Activated CD4-positive, alpha-beta T cell treated with anti-CD3 and anti-CD28 coated beads, Interleukin-10, Interleukin-2, amounts not matched to agents 100 ng/mL and 50 ng/mL, durations not matched to agents 16 hours and 8 hours (primary cell): ENCODE measurements around the gene ABCG5.

Experiments used
- DNase-seq: peaks from one replicate; pipeline ENCODE4 v3.0.0-alpha.2; 2020

The ABCG5 gene

DNA sequence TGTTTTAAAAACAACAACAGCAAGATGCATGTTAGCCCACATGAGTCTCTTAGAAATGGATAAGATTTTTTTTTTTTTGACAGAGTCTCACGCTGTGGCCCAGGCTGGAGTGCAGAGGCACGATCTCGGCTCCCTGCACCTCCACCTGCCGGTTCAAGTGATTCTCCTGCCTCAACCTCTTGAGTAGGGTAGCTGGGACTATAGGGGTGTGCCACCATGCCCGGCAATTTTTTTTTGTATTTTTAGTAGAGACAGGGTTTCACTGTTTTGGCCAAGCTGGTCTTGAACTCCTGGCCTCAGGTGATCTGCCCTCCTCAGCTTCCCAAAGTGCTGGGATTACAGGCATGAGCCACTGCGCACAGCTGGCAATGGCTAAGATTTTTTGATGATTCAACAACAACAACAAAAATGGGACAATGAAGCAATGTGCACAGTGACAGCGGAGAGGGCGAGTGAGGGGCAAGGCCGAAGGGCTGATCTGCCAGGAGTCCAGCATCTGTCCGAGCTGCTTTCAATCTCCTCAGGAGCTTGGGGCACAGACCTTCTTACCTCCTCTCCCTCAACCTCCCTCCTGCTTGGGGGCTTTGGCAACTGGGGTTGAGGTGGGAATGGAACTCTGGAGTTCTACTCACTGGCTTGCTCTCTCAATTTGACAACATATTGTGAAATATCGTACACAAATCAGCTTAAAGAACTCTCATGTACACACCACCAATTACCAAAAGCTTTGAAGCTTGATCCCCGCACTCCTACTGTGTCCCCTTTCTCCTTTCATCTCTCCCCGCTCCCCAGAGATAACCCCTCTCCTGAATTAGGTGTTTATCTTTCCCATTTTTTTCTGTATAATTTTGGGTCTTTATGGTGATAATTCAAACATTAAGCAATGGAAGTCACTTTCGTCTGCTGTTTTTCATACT lies 3.6 kb upstream of the ABCG5 start:
- no peak for DNase-seq

DNA sequence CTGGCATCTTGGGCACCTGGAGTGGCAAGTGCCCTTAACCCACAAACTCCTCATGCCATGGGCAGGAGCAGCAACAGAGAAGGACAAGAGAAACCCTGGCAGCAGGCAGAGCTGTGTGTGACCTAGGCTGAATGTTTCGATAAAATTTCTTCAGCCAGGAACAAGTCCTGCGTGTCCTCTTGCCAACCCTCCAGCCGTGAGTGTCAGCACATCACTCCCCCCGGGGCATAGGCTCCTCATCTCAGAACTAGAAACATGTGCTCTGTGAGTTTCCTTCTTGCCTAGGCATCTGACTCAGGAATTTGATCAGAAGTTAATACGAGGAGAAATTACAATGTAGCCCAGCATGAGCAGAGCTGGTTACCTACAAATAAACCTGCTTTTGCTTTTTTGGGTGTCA lies 2.3 kb upstream of the ABCG5 start:
- DNase-seq, result no peak

DNA sequence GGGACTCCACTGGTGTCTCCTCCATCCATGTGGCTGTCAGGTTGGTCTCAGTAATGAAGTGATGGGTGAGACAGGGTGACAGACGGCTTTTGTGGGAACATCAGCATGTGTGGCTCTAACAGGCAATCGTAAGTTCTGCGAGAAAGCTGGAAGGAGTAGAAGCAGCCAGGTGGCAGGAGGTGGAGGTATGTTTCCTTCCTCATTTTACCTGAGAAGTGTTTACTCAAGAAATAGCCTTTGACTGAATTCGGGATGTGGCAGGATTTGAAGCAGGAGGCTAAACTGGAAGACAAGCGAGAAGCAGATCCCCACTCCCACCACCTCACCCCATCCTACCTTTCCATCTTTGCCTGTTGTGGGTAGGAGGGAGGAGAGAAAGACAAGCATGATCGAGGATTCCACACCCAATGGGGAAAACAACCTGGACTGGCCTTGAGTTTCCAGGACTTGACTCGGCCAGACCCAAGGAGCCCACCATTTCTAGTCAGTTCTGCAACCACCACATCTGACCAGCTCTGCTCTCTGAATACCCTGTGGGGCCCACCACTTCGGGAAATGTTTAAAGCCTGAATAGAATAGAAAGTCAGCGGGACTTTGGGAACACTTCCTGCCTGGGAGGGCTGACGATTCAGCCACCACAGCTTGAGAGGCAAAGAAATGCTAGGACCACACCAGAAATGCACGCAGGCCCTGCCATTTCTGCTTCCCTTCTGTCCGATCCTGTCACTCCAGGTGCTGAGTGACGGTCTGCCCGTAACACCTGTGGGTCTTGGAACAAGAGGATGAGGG lies 1.3 kb upstream of the ABCG5 start:
- no peak for DNase-seq

DNA sequence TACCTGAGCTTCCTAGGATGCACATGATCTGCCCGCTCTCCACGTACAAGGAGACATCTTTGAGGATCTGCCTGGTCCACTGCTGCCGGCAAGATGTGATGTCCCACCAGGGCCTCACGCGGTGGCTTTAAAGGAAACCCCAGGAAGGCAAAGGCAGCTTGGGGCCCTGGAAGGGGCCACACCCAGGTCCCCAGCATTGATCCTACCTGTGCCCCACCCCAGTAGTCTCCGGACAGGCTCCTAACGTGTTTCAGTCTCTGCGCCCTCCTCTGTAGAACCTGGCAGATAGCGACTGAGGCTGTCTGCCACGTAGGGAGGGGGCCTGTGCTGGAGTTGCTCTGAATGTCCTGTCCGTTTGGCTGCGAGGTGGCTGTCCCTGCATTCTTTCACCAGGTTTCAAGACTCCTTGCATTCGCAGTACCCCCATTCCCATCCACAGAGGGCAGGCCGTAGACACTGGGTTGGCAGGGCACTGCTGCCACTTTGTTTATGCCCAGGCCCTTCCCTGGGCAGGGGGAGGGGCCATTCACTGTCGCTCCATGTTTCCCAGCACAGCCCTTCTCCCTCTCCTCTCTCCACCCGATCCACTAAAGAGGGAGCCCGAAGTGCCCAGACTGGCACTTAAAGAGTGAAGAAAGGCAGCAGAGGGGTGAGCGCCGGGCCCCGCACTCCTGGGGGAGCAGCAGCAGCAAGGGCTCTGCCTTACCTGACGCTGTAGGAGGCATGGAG lies 644 bp downstream of the ABCG5 start:
- no peak for DNase-seq

DNA sequence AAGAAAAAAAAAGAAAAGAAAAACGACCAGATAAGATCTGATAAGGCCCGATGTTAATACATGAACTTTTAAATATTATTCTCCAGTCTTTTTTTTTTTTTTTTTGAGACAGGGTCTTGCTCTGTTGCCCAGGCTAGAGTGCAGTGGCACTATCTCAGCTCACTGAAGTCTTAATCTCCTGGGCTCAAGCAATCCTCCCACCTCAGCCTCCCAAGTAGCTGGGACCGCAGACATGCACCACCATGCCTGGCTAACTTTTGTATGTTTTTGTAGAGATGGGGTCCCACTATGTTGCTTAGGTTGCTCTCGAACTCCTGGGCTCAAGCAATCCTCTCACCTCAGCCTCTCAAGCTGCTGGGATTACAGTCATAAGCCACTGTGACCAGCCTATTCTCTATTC lies 1.6 kb downstream of the ABCG5 start:
- no peak for DNase-seq

DNA sequence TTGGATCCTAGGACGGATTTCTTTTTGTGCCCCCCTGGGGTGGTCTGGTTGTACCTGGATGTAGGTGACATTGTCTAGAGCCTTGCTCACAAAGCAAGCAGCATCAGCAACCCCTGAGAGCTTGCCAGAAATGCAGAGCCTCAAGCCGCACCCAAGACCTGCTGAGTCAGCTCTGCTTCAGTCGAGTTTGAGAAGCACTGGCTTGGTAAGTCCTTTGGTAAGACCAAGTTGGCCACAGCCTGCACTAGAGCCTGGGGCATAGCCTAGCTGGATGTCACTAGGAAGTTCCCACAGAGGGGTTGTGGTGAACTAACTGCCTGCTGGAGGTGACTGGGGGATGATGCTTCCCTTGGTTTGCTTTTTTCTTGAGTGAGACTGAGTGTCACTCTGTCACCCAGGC lies 6.2 kb downstream of the ABCG5 start:
- no peak for DNase-seq

DNA sequence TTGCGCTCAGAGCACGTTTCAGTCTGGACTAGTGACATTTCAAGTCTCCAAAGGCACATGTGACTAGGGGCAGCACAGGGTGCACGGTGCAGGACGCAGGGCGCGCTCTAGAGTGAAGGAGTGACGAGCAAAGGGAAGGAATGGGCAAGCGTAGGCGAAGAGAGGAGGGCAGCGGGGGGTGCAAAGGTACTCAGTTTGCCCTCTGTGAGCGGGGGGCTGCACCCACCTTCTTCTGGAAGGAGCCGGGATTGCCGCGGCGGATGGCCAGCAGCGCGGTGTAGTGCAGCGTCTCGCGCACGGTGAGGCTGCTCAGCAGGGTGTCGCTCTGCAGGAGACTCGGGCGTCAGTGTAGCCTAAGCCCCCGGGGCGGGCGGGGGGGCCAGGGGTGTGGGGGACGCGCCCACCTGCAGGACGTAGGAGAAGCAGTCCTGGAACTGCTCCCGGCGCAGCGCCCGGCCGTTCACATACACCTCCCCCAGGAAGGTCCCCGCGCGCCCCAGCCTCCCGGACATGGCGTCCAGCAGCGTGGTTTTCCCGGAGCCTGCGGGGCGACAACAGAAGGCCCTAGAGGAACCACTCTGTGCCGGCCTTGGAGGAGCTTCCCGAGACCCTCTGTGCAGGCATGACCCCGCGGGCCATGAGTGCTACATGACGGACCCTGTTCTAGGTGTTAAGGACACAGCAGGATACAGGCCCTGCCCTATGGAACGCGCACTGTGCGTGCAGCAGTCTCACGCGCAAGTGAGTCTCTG lies 6.9 kb downstream of the ABCG5 start:
- no peak for DNase-seq

DNA sequence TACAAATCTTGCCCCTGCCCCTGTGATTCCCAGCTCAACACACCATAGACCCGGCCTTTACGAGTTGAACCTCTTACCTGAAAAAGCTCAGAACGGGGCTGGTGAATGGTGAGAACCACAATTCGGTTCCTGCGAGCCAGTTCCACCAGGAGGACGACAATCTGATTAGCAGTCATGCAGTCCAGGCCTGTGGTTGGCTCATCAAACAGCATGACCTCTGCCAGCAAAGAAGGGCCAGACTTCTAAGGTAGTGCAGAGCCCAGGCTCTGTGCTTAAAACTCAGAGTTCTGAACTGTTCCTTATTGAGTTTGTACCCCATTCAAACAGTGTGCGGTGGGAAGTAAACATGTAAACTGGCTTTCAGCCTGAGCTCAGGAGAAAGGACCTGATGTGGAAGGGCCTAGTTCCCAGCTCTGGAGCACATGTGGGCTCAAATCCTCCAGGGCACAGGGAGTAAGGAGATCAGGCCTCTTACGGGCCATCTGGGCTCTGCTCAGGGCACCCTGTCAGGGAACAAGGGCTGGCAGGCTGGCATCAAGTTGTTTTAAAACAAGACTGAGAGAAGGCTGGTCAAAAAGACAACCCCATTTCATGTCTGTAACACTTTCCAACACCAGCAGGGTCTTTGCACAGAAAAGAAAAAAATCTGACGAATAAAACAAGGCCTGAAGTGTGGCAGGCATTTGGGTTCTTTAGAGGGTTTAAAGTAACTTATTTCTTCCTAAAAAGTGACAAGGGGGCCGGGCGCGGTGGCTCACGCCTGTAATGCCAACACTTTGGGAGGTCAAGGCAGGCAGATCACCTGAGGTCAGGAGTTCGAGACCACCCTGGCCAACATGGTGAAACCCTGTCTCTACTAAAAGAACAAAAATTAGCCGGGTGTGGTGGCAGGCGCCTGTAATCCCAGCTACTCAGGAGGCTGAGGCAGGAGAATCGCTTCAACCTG lies 12.1 kb downstream of the ABCG5 start:
- no peak for DNase-seq

DNA sequence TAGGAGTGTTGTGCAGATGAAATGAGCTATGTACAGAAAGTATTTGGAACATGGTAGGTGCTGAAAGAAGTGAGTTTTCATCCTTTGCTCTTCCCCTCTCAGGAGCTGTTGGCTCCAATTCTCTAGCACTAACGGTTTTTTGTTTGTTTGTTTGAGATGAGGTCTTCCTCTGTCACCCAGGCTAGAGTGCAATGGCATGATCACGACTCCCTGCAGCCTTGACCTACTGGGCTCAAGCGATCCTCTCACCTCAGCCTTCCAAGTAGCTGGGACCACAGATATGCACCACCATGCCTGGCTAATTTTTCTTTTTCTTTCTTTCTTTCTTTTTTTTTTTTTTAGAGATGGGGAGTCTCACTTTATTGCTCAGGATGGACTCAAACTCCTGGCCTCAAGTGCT lies 12.8 kb downstream of the ABCG5 start:
- DNase-seq, result no peak

DNA sequence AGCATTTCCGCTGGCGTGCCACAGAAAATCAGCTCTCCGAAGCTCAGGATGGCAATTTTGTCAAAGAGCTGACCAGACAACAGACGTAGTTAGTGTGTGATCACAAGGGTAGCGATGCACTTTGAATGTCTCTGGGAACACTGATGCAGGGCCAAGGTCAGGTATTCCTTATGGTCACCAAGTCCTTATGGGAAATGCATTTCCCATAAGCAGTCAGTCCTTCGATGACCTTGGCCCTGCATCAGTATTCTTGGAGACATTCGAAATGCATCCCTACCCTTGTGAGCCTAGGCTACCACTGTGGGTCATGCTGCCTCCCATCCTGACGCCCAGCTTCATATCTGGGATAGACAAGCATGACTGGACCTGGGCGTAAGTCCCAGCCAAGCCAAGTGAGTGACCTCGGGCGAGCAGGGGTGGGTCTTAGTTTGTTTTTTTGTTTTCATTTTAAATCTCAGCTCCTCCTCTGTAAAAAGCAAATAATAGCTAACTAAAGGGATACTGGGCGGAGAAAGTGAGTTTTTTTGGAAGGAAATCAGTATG lies 13.6 kb downstream of the ABCG5 start:
- DNase-seq, result no peak

DNA sequence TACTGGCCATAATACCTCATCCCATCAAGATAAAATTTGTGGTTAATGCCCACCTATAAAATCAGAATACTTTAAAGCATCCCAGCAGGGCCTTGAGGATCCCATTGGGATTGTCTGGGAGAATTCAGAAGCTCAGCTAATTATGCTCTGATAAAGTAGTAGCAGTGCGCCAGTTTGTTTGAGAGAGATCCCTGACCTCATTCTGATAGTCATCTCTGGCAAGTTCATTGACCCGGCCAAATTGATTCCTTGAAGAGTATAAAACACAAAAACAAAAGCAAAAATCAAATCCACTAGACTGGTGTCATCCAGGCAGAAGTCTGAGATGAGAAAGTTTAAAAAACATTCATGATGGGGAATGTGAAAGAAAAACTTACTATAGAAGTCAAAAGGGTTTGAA lies 14.1 kb downstream of the ABCG5 start:
- no peak for DNase-seq

DNA sequence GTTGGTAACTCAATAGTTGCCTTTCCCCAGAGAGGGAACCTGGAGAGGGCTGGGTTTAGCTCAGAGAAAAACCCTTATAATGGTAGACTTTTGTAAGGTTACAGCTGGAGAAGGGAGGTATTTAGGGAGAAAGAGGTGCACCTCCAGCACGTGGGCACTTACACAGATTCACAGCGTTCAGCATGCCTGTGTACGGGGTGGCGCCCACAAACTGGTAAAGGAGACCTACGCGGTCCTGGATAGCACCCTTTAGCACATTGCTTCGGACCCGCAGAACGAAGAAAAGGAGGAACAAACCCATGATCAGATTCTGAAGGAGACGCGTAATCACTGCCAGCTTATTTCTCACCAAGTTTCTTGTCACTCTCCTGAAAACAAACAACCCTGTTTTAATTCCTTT lies 14.9 kb downstream of the ABCG5 start:
- DNase-seq, result no peak

DNA sequence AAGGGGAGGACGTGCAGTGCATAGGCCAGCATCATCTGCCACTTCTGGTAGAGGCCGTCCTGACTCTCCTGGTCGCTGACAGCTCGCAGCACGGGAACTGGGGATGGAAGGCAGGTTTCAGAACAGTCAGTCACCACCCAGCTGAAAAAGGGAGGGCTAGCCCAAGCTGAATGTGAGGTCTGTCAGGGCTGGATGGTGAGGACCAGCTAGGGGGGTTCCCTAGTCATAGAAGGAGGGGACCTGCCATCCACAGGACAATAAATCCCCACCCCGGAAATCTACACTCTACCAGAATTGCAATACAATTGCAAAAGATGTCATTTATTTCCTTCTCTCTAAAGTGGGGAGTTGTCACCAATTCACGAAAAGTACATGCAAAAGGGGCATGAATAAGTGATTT lies 15.8 kb downstream of the ABCG5 start:
- no peak for DNase-seq

DNA sequence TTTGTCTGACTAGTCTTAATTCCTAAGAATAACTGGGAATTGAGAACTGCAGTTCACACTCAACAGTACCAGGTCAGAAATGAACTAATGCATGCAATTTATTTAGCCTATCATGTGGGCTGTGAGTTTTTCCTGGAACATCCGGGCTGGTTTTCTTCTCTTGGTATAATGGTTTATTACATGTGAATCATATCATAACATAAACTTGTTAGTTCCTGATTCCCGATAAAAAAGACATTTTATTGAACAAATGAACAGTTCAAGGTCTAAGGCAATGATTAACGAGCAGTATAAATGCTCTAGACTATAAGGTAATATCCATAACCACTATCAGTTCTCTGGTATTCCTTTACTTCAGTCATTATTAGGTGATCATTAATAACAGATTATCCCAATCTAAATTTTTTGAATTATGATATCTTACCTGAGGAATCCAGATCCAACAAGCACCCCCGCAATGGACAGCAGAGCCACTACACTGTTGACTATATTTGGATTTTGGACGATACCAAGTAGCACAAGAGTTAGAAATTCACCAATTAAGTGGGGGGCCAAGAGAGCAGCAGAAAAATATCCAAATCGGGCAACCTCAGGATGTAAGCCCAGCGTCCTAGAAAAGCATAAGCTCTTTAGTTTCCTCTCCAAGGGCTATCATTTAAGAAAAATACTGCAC lies 19.0 kb downstream of the ABCG5 start:
- DNase-seq, result no peak

DNA sequence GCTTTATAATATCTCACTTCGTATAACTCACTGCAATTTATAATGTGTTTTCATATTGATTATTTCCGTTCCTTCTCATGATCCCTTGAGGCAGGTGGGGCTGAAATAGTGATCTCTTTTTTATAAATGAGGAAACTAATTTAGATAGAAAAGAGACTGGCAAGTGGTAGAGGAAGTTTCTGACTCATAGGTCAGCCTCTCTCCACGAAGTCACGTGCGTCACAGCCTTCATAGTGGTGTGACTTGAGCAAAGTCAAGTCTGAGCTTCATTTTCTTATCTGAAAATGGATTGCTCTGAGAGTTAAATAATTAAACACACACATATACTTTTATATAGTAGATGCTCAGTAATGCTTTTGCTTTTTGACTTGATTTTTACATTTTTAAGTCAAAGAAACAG lies 19.9 kb downstream of the ABCG5 start:
- peak; percentile 24 for DNase-seq

DNA sequence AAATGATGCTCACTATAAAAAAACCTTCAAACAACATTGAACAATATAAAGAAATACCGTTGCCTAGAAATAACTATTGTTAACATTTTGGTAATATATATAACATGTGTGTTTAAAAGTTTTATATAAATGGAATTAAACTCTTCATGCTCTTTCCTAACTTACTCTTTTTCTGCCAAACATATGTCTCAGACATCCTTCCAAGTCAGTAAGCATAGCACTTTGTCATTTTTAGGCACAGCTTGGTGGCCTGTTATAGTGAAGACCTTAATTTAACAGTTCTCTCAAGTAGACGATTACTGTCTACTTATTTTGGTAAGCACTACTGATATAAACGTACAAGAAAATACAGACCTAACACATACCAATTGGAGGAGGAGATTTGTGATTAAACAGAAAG lies 23.9 kb downstream of the ABCG5 start:
- no peak for DNase-seq

DNA sequence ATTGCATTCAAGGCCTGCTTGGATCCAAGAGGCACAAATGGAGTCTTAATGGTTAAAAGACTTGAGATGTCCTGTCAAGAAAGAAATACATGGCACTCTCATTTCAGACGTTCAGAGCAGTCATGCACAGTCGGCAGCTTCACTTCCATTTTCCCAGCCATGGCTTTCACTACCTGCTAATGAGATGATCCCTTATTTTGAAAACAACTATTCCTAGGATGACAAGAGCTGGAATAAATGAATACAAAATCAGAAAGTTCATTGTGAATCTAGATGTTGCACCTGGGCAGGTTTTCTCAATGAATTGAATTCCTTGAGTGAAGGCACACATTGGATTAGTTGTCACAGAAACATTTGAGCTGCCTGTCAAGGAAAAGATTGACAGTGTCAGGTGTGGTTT lies 25.7 kb downstream of the ABCG5 start:
- no peak for DNase-seq

DNA sequence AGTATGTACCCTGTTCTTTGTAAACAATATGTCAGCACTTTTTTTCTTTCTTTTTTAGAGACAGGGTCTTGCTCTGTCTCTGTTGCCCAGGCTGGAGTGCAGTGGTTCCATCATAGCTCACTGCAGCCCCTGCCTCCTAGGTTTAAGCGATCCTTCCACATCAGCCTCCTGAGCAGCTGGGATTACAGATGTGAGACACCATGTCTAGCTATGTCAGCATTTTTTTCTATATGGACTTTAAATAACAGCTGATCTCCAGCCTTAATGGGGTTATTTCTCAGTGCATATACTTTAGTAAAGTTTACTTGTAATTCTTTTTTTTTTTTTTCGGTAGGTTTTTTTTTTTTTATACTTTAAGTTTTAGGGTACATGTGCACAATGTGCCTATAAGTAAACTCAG lies 26.6 kb downstream of the ABCG5 start:
- DNase-seq, result no peak

DNA sequence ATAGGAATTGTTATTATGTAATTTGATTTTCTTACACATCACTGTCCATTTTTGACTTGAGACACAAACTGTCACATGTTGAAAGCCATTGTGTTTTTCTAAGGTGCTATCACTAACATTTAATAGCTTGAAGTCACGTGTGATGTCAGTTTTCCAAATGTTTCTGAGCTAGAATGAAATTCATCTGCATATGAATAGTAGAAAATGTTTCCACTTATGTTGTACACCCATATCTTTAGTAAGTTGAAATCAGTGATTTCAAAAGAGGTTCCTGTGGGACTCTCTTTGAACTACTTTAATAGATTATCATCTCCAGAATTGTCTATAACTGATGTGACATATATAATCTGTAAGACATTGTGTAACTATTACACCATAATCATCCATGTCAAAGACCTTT lies 27.8 kb downstream of the ABCG5 start:
- no peak for DNase-seq

DNA sequence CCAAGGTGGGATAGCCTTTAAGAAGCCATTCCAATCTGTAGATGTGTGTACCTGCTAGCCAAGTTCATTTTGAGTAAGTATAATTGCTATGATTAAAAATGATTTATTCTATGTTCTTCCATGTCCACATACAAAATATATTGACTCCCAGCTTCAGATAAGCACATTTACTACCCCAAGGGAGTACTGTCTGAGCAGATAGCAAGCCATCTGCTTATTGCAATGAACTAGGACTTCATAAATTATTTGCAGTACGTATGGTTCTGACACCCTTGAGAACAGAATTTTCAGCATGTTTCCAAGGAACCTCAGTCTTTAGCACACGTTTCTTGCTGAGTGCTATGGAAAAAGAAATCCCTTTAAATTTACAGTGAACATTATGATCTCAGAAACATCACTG lies 28.2 kb downstream of the ABCG5 start:
- no peak for DNase-seq

DNA sequence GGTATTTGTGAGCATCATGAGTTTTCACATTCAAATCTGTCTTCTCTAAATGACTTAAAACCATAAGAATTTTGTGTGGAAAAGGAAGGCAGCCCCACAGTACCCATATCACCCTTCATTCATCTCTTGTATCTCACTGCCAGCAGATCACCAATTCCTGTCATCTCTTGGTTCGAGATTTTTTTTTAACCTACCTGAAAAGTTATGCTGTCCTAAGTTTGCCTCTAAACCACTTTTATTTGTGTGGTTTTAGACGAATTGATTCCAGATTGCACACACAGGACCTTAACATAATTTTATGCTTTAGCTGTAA lies 32.0 kb downstream of the ABCG5 start:
- DNase-seq, result no peak
